Retinal pigment epithelial cell (primary cell): ENCODE results near the gene ORMDL1.

Experiments
- DNase-seq: peaks from one replicate; pipeline ENCODE4 v3.0.0-alpha.2; 2010; ENCODE audit warnings: low read depth
- H3K4me3 ChIP-seq: 2 replicates; pipeline ENCODE4 v1.5.1; 2011; ENCODE audit warnings: mild to moderate bottlenecking, low read length, control low read depth, moderate library complexity
- TF ChIP-seq, protein P1 (sequence below): conservative IDR thresholded peaks from 2 replicates; pipeline ENCODE4 v1.5.1; 2011; ENCODE audit warnings: low read depth, low read length, control low read depth, inconsistent platforms

The ORMDL1 gene

GRCh38 chr2:189819297-189819704, 35.2 kb upstream of the ORMDL1 start:
- no peak for DNase-seq
- TF ChIP-seq, protein P1, sequence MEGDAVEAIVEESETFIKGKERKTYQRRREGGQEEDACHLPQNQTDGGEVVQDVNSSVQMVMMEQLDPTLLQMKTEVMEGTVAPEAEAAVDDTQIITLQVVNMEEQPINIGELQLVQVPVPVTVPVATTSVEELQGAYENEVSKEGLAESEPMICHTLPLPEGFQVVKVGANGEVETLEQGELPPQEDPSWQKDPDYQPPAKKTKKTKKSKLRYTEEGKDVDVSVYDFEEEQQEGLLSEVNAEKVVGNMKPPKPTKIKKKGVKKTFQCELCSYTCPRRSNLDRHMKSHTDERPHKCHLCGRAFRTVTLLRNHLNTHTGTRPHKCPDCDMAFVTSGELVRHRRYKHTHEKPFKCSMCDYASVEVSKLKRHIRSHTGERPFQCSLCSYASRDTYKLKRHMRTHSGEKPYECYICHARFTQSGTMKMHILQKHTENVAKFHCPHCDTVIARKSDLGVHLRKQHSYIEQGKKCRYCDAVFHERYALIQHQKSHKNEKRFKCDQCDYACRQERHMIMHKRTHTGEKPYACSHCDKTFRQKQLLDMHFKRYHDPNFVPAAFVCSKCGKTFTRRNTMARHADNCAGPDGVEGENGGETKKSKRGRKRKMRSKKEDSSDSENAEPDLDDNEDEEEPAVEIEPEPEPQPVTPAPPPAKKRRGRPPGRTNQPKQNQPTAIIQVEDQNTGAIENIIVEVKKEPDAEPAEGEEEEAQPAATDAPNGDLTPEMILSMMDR: no peak
- H3K4me3 ChIP-seq: no peak overlapping the region

- TF ChIP-seq, protein P1: no peak
- DNase-seq: no peak
- H3K4me3 ChIP-seq: no peak overlapping the region
Measured at GRCh38 chr2:189818249-189819038, 34.3 kb upstream of the ORMDL1 start.

DNA sequence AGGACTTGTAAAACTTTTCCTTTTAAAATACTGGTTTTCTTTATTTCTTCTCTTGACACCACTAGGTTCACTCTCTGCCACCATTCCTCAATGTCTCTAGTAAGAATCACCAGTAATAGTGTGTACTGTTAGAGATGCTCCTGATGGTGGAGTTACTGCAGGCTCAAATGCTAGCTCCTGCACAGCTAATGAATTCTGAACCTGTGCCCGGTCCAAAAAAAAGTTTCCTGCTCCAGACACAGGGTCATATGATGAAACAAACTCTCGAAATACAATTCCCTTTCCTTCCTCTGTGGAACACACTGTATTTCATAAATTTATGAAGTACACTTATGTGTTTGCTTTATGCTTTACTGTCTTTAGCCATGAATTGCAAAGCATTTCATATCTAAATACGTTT, 19.3 kb upstream of the ORMDL1 start:
- no peak for DNase-seq
- TF ChIP-seq, protein P1: no peak
- no peak overlapping the region for H3K4me3 ChIP-seq

DNA sequence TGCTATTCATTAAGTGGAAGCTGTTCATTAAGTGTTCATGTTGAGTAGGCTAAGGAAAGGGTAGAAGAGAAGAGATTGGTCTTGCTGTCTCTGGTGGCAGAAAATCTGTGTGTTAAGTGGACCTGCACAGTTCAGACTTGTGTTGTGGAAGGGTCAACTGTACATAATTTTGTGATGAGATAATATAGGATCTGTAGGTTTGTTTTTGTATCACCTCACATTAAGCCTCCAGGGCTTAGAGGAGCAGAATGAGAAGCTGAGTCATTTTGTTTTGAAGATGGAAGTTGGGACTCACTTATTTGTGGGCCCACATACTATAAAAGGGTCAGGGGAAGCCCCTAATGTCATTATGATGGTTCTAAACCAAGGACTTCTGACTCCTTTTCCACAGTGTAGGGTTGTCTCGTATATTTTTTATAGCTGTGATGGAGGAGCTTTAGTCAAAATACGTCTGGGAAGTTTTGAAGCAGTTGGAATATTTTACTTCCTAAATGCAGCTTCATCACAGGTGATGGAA, 18.3 kb upstream of the ORMDL1 start:
- TF ChIP-seq, protein P1: no peak
- H3K4me3 ChIP-seq: no peak overlapping the region
- no peak for DNase-seq

- DNase-seq: no peak
- H3K4me3 ChIP-seq: no peak overlapping the region
- TF ChIP-seq, protein P1: no peak
Measured at GRCh38 chr2:189799531-189799930, 15.4 kb upstream of the ORMDL1 start.

DNA sequence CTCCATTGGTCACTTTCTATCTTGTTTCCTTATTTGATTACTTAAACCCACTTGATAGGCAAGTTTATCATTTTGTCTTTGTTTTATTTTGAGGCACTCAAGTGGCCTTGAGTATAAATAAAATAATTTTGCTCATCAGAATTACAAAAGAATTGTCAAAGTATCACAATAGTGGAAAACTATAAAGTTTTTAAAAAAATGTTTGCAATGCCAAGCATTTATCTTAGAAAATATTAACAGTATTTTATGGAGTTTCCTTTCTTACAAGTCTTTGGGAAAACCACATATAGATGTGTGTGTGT, 14.8 kb upstream of the ORMDL1 start:
- DNase-seq: no peak
- no peak overlapping the region for H3K4me3 ChIP-seq
- TF ChIP-seq, protein P1: no peak
